ENCODE measurements around the gene CIAO2A.
A peak's percentile ranks its signal among the peaks of the same experiment; 100 is the strongest.
"Not testable (repeated sequence)": the region's sequence is repeated elsewhere in the genome, so short reads cannot be mapped to it uniquely, and the experiment has no call there.

CIAO2A gene

GRCh38 chr15:64070965-64071851, 22.4 kb downstream of the CIAO2A start:
- no peak for DNase-seq

- no peak for DNase-seq
These were observed 23.5 kb downstream of the CIAO2A start for GRCh38 chr15:64070106-64070505.

GRCh38 chr15:64068133-64068532, 25.5 kb downstream of the CIAO2A start:
- no peak for DNase-seq

- peak; percentile 63 for DNase-seq
These were observed 26.0 kb downstream of the CIAO2A start for GRCh38 chr15:64067564-64068030.

GRCh38 chr15:64066451-64066850, 27.2 kb downstream of the CIAO2A start:
- no peak for DNase-seq

- DNase-seq: no peak
These were observed 32.9 kb downstream of the CIAO2A start for GRCh38 chr15:64060716-64061115.

GRCh38 chr15:64059104-64059503, 34.5 kb downstream of the CIAO2A start:
- DNase-seq: not testable (repeated sequence)

- no peak for DNase-seq
These were observed 35.4 kb downstream of the CIAO2A start for GRCh38 chr15:64058279-64058678.

GRCh38 chr15:64053674-64054073, 40.0 kb downstream of the CIAO2A start:
- not testable (repeated sequence) for DNase-seq

- no peak for DNase-seq
These were observed 40.6 kb downstream of the CIAO2A start for GRCh38 chr15:64052925-64053491.

- DNase-seq: no peak
These were observed 42.0 kb downstream of the CIAO2A start for GRCh38 chr15:64051407-64052259.

GRCh38 chr15:64051093-64051402, 42.6 kb downstream of the CIAO2A start:
- DNase-seq: no peak

- no peak for DNase-seq
These were observed 43.2 kb downstream of the CIAO2A start for GRCh38 chr15:64050281-64051092.

GRCh38 chr15:64048781-64049460, 44.7 kb downstream of the CIAO2A start:
- DNase-seq: no peak

GRCh38 chr15:64046421-64047153, 47.1 kb downstream of the CIAO2A start, which contains the start of gene DAPK2:
TSS of gene DAPK2 (minus strand) at chr15:64046485. CDS start at chr15:64040261, 6,224 bp downstream.
- peak; percentile 68 for DNase-seq

- no peak for DNase-seq
These were observed 47.7 kb downstream of the CIAO2A start for GRCh38 chr15:64045774-64046420.

- no peak for DNase-seq
These were observed 48.6 kb downstream of the CIAO2A start for GRCh38 chr15:64045101-64045435.

GRCh38 chr15:64044300-64045100, 49.1 kb downstream of the CIAO2A start:
- DNase-seq: no peak

- DNase-seq: no peak
These were observed 54.6 kb downstream of the CIAO2A start for GRCh38 chr15:64038878-64039610.
